H9 (cell line): ENCODE data around the gene TTC13. TPM values are rescaled to one million over a fixed set of nuclear protein-coding genes. Genes with fewer than 3 reads are reported as not detected.

Source experiments
- DNase-seq: peaks from one replicate; pipeline ENCODE4 v3.0.0-alpha.2; 2017
- H2AFZ ChIP-seq: one replicate; pipeline ENCODE4 v1.6.1; 2013; ENCODE audit warnings: mild to moderate bottlenecking, low read length, control low read depth, moderate library complexity
- H2AK5ac ChIP-seq: 2 replicates; pipeline ENCODE4 v1.6.1; 2013; ENCODE audit warnings: low read length, control low read depth, mixed read lengths; ENCODE audit not compliant: insufficient read length
- H2BK120ac ChIP-seq: one replicate; pipeline ENCODE4 v1.6.1; 2013; ENCODE audit warnings: low read depth, mild to moderate bottlenecking, low read length, control low read depth, inconsistent platforms; ENCODE audit not compliant: poor library complexity, severe bottlenecking
- H2BK12ac ChIP-seq: 2 replicates; pipeline ENCODE4 v1.6.1; 2013; ENCODE audit warnings: low read length, control low read depth, mixed read lengths, low read depth; ENCODE audit not compliant: insufficient read length
- H2BK15ac ChIP-seq: 2 replicates; pipeline ENCODE4 v1.6.1; 2013; ENCODE audit warnings: low read depth, low read length, control low read depth
- H2BK20ac ChIP-seq: one replicate; pipeline ENCODE4 v1.6.1; 2013; ENCODE audit warnings: low read depth, mild to moderate bottlenecking, low read length, control low read depth, inconsistent platforms; ENCODE audit not compliant: poor library complexity, severe bottlenecking
- H2BK5ac ChIP-seq: 2 replicates; pipeline ENCODE4 v1.6.1; 2013; ENCODE audit warnings: low read length, control low read depth, mixed read lengths; ENCODE audit not compliant: insufficient read length
- H3K14ac ChIP-seq: 2 replicates; pipeline ENCODE4 v1.6.1; 2013; ENCODE audit warnings: low read length, control low read depth; ENCODE audit not compliant: insufficient read depth
- H3K18ac ChIP-seq: 2 replicates; pipeline ENCODE4 v1.6.1; 2013; ENCODE audit warnings: low read depth, mild to moderate bottlenecking, mixed read lengths, low read length, control low read depth; ENCODE audit not compliant: insufficient read length
- H3K23ac ChIP-seq: 2 replicates; pipeline ENCODE4 v1.6.1; 2013; ENCODE audit warnings: low read length, control low read depth, mixed read lengths, low read depth; ENCODE audit not compliant: insufficient read length
- H3K23me2 ChIP-seq: 2 replicates; pipeline ENCODE4 v1.6.1; 2013; ENCODE audit warnings: low read depth, mild to moderate bottlenecking, mixed read lengths, low read length, control low read depth; ENCODE audit not compliant: insufficient read length, poor library complexity, severe bottlenecking
- H3K27ac ChIP-seq: 2 replicates; pipeline ENCODE4 v1.5.1; 2013; ENCODE audit warnings: low read length, control low read depth, mixed read lengths, low read depth; ENCODE audit not compliant: insufficient read length
- H3K27me3 ChIP-seq: 2 replicates; pipeline ENCODE4 v1.6.1; 2013; ENCODE audit warnings: low read length, control low read depth, inconsistent platforms; ENCODE audit not compliant: insufficient read depth
- H3K4ac ChIP-seq: 2 replicates; pipeline ENCODE4 v1.6.1; 2013; ENCODE audit warnings: low read depth, mild to moderate bottlenecking, control low read depth, inconsistent platforms, low read length, moderate library complexity
- H3K4me1 ChIP-seq: 2 replicates; pipeline ENCODE4 v1.6.1; 2013; ENCODE audit warnings: low read length, control low read depth, inconsistent platforms; ENCODE audit not compliant: insufficient read depth
- H3K4me2 ChIP-seq: 2 replicates; pipeline ENCODE4 v1.6.1; 2013; ENCODE audit warnings: low read length, control low read depth, mixed read lengths; ENCODE audit not compliant: insufficient read length, insufficient read depth
- H3K56ac ChIP-seq: 2 replicates; pipeline ENCODE4 v1.6.1; 2013; ENCODE audit warnings: low read depth, mild to moderate bottlenecking, mixed read lengths, low read length, control low read depth; ENCODE audit not compliant: insufficient read length
- H3K79me1 ChIP-seq: 2 replicates; pipeline ENCODE4 v1.6.1; 2013; ENCODE audit warnings: low read depth, mild to moderate bottlenecking, moderate library complexity, low read length, control low read depth, inconsistent platforms; ENCODE audit not compliant: insufficient read depth, poor library complexity, severe bottlenecking
- H3K79me2 ChIP-seq: 2 replicates; pipeline ENCODE4 v1.6.1; 2013; ENCODE audit warnings: low read length, control low read depth, inconsistent platforms; ENCODE audit not compliant: insufficient read depth
- H3K9ac ChIP-seq: 2 replicates; pipeline ENCODE4 v1.6.1; 2013; ENCODE audit warnings: low read length, control low read depth, mixed read lengths; ENCODE audit not compliant: insufficient read length; ENCODE audit errors: extremely low read depth
- H3K9me3 ChIP-seq: one replicate; pipeline ENCODE4 v1.6.1; 2013; ENCODE audit warnings: low read depth, low read length, inconsistent platforms; ENCODE audit not compliant: control insufficient read depth
- H3T11ph ChIP-seq: one replicate; pipeline ENCODE4 v1.6.1; 2013; ENCODE audit warnings: mild to moderate bottlenecking, low read length, control low read depth, inconsistent platforms
- H4K20me1 ChIP-seq: one replicate; pipeline ENCODE4 v1.6.1; 2013; ENCODE audit not compliant: control insufficient read depth, insufficient read length, insufficient read depth
- H4K5ac ChIP-seq: 2 replicates; pipeline ENCODE4 v1.6.1; 2013; ENCODE audit warnings: low read depth, mild to moderate bottlenecking, mixed read lengths, low read length, control low read depth; ENCODE audit not compliant: insufficient read length
- H4K8ac ChIP-seq: replicated peaks from 2 replicates; pipeline ENCODE4 v1.6.1; 2013; ENCODE audit warnings: low read length, control low read depth, mixed read lengths, low read depth; ENCODE audit not compliant: insufficient read length
- H4K91ac ChIP-seq: 2 replicates; pipeline ENCODE4 v1.6.1; 2013; ENCODE audit warnings: low read depth, mild to moderate bottlenecking, moderate library complexity, mixed read lengths, low read length, control low read depth; ENCODE audit not compliant: insufficient read length
- H3K27ac Mint-ChIP-seq, 3 experiments: 2 replicates in 2 of 3; 3 replicates in 1 of 3; pipeline ENCODE4 v1.8.0; 2020 to 2021; ENCODE audit warnings: mixed read lengths in 3 of 3, mild to moderate bottlenecking in 1 of 3, moderate library complexity in 1 of 3
- H3K27me3 Mint-ChIP-seq: 2 replicates; pipeline ENCODE4 v1.8.0; 2021; ENCODE audit warnings: low read depth, mild to moderate bottlenecking, moderate library complexity, mixed read lengths
- H3K36me3 Mint-ChIP-seq, 3 experiments: 2 replicates in 2 of 3; 3 replicates in 1 of 3; pipeline ENCODE4 v1.8.0; 2020 to 2021; ENCODE audit warnings: low read depth in 3 of 3, mixed read lengths in 3 of 3; ENCODE audit not compliant: insufficient read depth in 1 of 3
- H3K4me1 Mint-ChIP-seq, 2 experiments: 2 replicates each; pipeline ENCODE4 v1.8.0; 2020; ENCODE audit warnings: mixed read lengths in 2 of 2
- H3K4me3 Mint-ChIP-seq, 2 experiments: 2 replicates in 1 of 2; 3 replicates in 1 of 2; pipeline ENCODE4 v1.8.0; 2020 to 2021; ENCODE audit warnings: mild to moderate bottlenecking in 2 of 2, mixed read lengths in 2 of 2, moderate library complexity in 1 of 2
- H3K9me3 Mint-ChIP-seq, 2 experiments: 2 replicates in 1 of 2; 3 replicates in 1 of 2; pipeline ENCODE4 v1.8.0; 2020; ENCODE audit warnings: mild to moderate bottlenecking in 2 of 2, mixed read lengths in 2 of 2, moderate library complexity in 1 of 2
- WGBS: extraction: QIAGEN DNeasy Blood & Tissue Kit; methylation state at CpG from one replicate; pipeline ENCODE4 v1.1.7; 2013; ENCODE audit warnings: missing lambda C conversion rate, low lambda C conversion rate, mixed read lengths; ENCODE audit not compliant: insufficient read length; ENCODE audit errors: extremely low coverage; 5-methylcytosine and 5-hydroxymethylcytosine counted together
- total RNA-seq: library from RNA; stranded (reverse); gene quantifications from 2 replicates; pipeline ENCODE4 v1.2.1, GENCODE V29; 2021
- TF ChIP-seq, protein P1 (sequence below): fragments of 200-600 bp; sonication (generic); conservative IDR thresholded peaks from 3 replicates; pipeline ENCODE4 v1.8.0; 2021; ENCODE audit warnings: antibody characterized with exemption, mild to moderate bottlenecking

The TTC13 gene
- total RNA-seq, 1 experiment from 2014 or later = 7.6 TPM

DNA sequence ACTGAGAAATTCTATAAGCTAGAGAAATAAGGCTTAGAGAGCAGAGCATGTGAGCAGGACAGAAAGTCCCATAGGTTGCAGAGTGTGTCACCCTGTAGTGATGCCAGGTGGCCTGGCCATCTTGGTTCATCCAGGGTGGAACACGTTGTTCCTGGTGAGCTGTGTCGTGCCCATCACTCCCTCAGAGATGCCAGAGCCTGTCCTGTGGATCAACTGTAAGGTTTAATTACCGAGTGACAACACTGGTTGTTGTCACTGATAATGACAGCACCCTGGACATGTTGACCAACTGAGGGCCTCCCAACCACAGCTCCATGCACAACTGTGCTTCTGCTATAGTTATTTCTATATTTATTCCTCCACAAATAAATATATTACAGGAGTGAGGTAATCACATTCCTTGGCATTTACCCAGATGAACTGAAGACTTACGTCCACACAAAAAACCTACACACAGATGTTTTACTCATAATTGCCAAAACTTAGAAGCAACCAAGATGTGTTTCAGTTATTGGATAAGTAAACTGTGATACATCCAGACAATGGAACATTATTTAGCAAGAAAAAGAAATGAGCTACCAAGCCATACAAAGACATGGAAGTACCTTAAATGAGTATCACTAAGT is 116.6 kb downstream of the TTC13 start:
- H3K14ac ChIP-seq = no peak overlapping the region
- H4K5ac ChIP-seq = no peak overlapping the region
- H3K79me2 ChIP-seq = no peaks in the 10 kb centered on the region; the same call in 1 of the 2 replicates
- peaks cover 11% of the 10 kb centered on the region for H3K27me3 Mint-ChIP-seq
- no peak overlapping the region for H2BK120ac ChIP-seq
- no peak overlapping the region for H2AFZ ChIP-seq
- no peaks in the 10 kb centered on the region for H3K9me3 Mint-ChIP-seq
- no peak overlapping the region for H3K18ac ChIP-seq
- H3K23me2 ChIP-seq = peaks cover 3% of the 10 kb centered on the region
- H3T11ph ChIP-seq = no peak overlapping the region
- no peak overlapping the region for H2BK12ac ChIP-seq
- no peaks in the 10 kb centered on the region for H3K79me1 ChIP-seq
- H3K4me2 ChIP-seq = no peak overlapping the region
- H3K23ac ChIP-seq = no peak overlapping the region
- no peak overlapping the region for H2AK5ac ChIP-seq
- H2BK5ac ChIP-seq = no peak overlapping the region
- no peak overlapping the region for H2BK20ac ChIP-seq
- no peak overlapping the region for H3K56ac ChIP-seq
- TF ChIP-seq, protein P1, sequence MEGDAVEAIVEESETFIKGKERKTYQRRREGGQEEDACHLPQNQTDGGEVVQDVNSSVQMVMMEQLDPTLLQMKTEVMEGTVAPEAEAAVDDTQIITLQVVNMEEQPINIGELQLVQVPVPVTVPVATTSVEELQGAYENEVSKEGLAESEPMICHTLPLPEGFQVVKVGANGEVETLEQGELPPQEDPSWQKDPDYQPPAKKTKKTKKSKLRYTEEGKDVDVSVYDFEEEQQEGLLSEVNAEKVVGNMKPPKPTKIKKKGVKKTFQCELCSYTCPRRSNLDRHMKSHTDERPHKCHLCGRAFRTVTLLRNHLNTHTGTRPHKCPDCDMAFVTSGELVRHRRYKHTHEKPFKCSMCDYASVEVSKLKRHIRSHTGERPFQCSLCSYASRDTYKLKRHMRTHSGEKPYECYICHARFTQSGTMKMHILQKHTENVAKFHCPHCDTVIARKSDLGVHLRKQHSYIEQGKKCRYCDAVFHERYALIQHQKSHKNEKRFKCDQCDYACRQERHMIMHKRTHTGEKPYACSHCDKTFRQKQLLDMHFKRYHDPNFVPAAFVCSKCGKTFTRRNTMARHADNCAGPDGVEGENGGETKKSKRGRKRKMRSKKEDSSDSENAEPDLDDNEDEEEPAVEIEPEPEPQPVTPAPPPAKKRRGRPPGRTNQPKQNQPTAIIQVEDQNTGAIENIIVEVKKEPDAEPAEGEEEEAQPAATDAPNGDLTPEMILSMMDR = no peak
- no peak overlapping the region for H3K4me3 Mint-ChIP-seq
- no peaks in the 10 kb centered on the region for H4K20me1 ChIP-seq
- H3K27me3 ChIP-seq = peaks cover 1% of the 10 kb centered on the region; the same call in 1 of the 2 replicates
- peaks cover 0 to 7% (median 4%) of the 10 kb centered on the region in 3 experiments; a peak in 3 of 7 replicates for H3K36me3 Mint-ChIP-seq
- H3K9ac ChIP-seq = no peak overlapping the region
- no peak overlapping the region for H3K27ac ChIP-seq
- no peak overlapping the region for H2BK15ac ChIP-seq
- H3K4ac ChIP-seq = no peak overlapping the region
- WGBS = no CpG with 5 or more reads among the region's 4 CpGs
- H3K9me3 ChIP-seq = no peaks in the 10 kb centered on the region
- H3K27ac Mint-ChIP-seq = no peak overlapping the region
- no peak for DNase-seq
- H3K4me1 Mint-ChIP-seq = peaks cover 34 to 41% of the 10 kb centered on the region in 2 experiments
- no peaks in the 10 kb centered on the region for H3K4me1 ChIP-seq
- H4K91ac ChIP-seq = no peak overlapping the region
- no peak overlapping the region for H4K8ac ChIP-seq
